Cardiac fibroblast (primary cell): ENCODE measurements around the gene MRI1.

ENCODE experiments used
- DNase-seq, 2 donors: peaks; one replicate each; pipeline versions ENCODE4 v3.0.0 to v3.0.0-alpha.2; 2010; ENCODE audit warnings: low read depth in 2 of 2
- H3K4me3 ChIP-seq, 2 donors: replicated peaks in 1 of 2; 1 replicate in 1 of 2; 2 replicates in 1 of 2; pipeline ENCODE4 v1.5.1; 2011; ENCODE audit warnings: low read depth in 2 of 2, low read length in 2 of 2, mild to moderate bottlenecking in 2 of 2, moderate library complexity in 1 of 2
- TF ChIP-seq, protein P1 (sequence below): IDR thresholded peaks from one replicate; pipeline ENCODE4 v1.5.1; 2011; ENCODE audit warnings: low read depth, mild to moderate bottlenecking, low read length, inconsistent platforms

MRI1 gene

GRCh38 chr19:13764821-13765394, 586 bp downstream of the MRI1 start:
- TF ChIP-seq, protein P1, sequence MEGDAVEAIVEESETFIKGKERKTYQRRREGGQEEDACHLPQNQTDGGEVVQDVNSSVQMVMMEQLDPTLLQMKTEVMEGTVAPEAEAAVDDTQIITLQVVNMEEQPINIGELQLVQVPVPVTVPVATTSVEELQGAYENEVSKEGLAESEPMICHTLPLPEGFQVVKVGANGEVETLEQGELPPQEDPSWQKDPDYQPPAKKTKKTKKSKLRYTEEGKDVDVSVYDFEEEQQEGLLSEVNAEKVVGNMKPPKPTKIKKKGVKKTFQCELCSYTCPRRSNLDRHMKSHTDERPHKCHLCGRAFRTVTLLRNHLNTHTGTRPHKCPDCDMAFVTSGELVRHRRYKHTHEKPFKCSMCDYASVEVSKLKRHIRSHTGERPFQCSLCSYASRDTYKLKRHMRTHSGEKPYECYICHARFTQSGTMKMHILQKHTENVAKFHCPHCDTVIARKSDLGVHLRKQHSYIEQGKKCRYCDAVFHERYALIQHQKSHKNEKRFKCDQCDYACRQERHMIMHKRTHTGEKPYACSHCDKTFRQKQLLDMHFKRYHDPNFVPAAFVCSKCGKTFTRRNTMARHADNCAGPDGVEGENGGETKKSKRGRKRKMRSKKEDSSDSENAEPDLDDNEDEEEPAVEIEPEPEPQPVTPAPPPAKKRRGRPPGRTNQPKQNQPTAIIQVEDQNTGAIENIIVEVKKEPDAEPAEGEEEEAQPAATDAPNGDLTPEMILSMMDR: no peak
- H3K4me3 ChIP-seq: peak overlapping the region; percentile 86 to 89
- peak; percentile 17 to 18 for DNase-seq

DNA sequence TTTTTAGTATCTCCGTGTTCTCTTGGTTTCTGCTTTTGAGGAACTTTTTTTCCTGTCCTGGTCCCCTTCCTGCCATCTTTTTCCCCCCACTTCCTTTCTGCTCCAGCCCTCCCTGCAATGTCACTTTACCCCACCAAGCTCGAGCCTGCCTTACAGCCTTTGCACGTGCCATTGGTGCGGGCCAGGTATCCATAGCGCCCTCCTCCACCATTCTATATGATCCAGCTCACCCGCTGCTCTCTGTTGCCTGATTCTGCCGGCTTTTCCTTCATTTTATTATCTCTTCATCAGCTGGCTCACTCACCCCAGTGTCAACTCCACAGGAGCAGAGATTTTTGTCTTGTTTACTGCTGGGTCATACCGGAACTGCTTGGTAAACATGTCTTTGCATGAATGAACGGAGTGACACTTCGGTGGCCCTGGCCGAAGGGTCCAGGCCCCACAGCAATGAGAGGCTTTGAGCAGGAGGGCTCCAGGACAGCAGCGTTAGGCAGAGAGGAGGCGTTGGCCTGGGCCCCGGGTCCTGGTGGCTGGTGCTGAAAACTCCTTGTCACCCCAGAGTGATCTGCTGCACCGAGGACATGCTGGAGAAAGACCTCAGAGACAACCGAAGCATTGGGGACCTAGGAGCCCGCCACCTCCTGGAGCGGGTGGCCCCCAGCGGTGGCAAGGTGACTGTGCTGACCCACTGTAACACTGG, 1.2 kb downstream of the MRI1 start:
- H3K4me3 ChIP-seq: peak overlapping the region; percentile 86 to 89
- TF ChIP-seq, protein P1: no peak
- no peak for DNase-seq

- DNase-seq: no peak
- TF ChIP-seq, protein P1: no peak
Observed at GRCh38 chr19:13766095-13766481, 1.8 kb downstream of the MRI1 start.

GRCh38 chr19:13768510-13768909, 4.2 kb downstream of the MRI1 start:
- no peak for DNase-seq
- TF ChIP-seq, protein P1: no peak
- H3K4me3 ChIP-seq: no peak overlapping the region

More at GRCh38 chr19:13766095-13766481, 1.8 kb downstream of the MRI1 start:
- H3K4me3 ChIP-seq: peak overlapping the region in 1 of 2 donors; percentile 89

- TF ChIP-seq, protein P1: no peak
- DNase-seq: no peak
- H3K4me3 ChIP-seq: no peak overlapping the region
Observed at GRCh38 chr19:13770013-13770635, 5.8 kb downstream of the MRI1 start.

GRCh38 chr19:13774217-13775191, 10.2 kb downstream of the MRI1 start, which contains the start of gene C19orf53:
Gene C19orf53, plus strand, starts transcription at chr19:13774456. Its CDS starts 22 bp downstream, at chr19:13774478.
- H3K4me3 ChIP-seq: peak within 1 kb of the TSS; percentile 93 to 97
- peak; percentile 93 for DNase-seq
- TF ChIP-seq, protein P1: no peak
